Skin epidermis (tissue), 12 donors: Measurements from ENCODE around the gene ATP6V1A.
"Not testable (repeated sequence)": the region's sequence is repeated elsewhere in the genome, so short reads cannot be mapped to it uniquely, and the experiment has no call there.

Experiments
- H3K27ac ChIP-seq, 21 experiments: fragments of 200-600 bp; sonication (generic) in 11 of 21; one replicate each; pipeline ENCODE4 v1.5.0; 2020; ENCODE audit warnings: mild to moderate bottlenecking in 3 of 21, inconsistent platforms in 2 of 21, moderate library complexity in 2 of 21
- H3K4me3 ChIP-seq, 7 experiments: fragments of 200-600 bp; sonication (generic) in 2 of 7; one replicate each; pipeline ENCODE4 v1.5.0; 2020; ENCODE audit warnings: inconsistent platforms in 2 of 7, mild to moderate bottlenecking in 2 of 7, moderate library complexity in 1 of 7

Gene ATP6V1A

DNA sequence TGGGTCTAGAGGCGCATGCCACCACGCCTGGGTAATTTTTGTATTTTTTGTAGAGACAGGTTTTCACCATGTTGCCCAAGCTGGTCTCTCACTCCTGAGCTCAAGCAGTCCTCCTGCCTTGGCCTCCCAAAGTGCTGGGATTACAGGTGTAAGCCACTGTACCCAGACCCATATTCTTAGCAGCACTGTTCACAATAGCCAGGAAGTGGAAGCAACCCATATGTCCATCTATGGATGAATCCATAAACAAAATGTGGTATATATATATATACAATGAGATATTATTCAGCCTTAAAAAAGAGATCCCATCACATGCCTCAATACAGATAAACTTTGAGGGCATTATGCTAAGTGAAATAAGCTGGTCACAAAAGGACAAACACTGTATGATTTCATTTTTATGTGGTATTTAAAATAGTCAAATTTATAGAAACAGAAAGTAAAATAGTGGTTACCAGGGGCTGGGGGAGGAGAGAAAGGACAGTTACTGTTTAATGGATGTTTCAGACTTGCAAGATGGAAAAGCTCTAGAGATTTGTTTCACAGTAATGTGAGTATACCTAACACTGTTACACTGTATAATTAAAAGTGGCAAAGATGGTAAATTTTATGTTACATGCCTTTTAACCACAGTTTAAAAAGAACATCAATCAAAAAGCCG lies 56.1 kb downstream of the ATP6V1A start:
- Histone ChIP-seq H3K27ac (no peak overlapping the region), H3K4me3 (no peak overlapping the region)

DNA sequence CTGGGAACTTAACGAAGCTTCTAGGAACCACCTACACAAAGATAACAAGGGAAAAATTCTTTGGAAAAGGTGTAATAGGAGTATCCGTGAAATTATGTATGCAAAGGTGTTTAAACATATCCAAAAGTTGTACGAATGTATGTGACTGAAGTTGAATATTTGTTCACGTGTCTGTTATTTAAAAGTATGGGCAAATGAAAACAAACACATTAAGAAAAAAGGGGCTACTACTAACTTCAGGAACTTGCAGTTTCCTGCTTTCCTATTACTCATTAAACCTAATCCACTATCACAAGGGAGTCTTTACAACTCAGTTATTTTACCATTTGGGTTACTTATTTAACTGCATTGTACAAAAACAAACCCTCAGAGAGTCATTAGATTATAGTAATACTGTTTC lies 57.8 kb downstream of the ATP6V1A start:
- no peak overlapping the region for H3K27ac ChIP-seq

DNA sequence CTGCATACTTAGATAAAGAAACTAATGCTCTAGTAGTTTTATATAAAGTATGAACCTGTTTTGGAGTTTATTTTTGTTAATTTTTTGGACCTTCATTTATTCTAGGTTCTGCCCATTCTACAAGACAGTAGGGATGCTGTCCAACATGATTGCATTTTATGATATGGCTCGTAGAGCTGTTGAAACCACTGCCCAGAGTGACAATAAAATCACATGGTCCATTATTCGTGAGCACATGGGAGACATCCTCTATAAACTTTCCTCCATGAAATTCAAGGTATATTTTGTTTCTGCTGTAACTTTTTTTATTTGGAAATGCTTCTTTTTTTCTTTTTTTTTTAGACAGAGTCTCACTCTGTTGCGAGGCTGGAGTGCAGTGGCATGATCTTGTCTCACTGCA lies 58.4 kb downstream of the ATP6V1A start:
- no peak overlapping the region for H3K27ac ChIP-seq
- no peak overlapping the region for H3K4me3 ChIP-seq

More for the DNA sequence above, 57.8 kb downstream of the ATP6V1A start:
- H3K4me3 ChIP-seq, result no peak overlapping the region

DNA sequence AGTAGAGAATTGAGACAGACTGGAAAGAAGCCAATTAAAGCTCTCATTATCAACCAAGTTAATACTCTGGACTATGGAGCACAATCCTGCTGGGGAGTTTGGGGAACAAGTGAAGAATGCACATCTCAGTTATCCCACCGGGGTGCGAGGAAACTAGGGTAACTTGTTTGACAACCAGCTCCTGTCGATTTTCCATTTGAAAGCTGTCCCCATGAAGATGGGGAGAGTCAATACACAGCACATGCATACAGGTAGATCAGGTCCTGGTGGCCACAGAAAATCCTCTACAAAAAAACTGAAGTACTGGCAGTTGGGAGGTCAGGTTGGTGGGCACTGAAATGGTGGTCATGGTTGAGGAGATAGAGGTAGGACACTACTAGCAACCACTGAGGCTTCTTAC lies 66.0 kb downstream of the ATP6V1A start:
- Histone ChIP-seq H3K27ac (no peak overlapping the region), H3K4me3 (no peak overlapping the region)

DNA sequence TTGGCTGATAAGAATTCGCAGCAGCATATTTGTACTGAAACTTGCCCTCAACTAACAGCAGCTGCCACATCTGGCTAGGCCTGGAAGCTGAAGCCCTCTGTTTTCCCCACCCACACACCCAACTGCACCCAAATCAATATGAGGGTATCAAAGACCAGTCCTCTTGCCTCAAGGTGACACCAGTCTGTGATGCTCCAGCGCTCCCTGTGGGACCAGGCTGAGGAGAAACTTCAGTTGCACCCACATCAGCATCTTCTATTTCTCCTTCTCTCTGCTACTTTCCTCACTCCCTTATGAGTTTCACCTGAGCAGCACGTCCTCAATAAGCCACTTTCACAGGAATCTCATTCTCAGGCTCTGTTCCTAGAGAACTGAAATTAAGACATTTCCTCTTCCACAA lies 73.0 kb downstream of the ATP6V1A start:
- Histone ChIP-seq H3K4me3 (no peak overlapping the region), H3K27ac (no peak overlapping the region)

DNA sequence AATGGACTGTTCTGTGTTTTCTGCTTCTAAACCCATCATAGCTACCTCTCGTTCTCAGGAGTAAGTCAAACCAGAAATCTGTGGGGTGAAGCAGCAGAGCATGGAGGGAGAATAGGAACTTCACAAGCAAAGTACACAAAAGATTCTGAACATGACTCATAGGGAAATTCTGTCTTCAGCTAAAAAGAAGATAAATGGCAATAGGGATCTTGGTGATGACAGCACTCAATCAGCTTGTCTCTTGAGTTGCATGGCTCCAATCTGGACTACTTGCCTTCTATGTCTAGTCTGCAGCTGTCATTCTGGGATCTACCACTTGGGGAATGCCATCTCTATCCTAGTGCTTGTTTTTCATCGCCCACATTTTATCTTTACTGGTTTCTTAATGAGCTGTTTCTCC lies 78.3 kb downstream of the ATP6V1A start:
- H3K27ac ChIP-seq, result no peak overlapping the region

DNA sequence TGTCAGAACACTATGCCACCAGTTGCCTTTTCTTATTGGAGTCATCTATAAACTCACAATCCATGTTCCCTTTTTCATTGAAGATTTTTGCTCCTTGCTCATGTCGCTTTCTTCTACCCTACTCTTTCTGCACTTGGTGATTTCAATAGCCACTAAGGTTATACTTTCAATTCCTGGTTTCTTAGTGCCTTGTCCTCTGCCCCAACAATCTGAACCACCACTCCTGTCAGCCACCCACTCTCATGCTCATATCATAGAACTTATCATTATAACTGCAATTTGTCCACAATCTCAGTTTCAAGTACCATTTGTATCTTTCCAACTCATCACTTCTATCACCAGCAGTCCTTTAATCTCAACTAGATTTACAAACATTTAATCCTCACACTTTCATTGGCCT lies 81.8 kb downstream of the ATP6V1A start:
- H3K4me3 ChIP-seq, result no peak overlapping the region
- no peak overlapping the region for H3K27ac ChIP-seq

More for the DNA sequence above, 78.3 kb downstream of the ATP6V1A start:
- H3K4me3 ChIP-seq, result no peak overlapping the region

DNA sequence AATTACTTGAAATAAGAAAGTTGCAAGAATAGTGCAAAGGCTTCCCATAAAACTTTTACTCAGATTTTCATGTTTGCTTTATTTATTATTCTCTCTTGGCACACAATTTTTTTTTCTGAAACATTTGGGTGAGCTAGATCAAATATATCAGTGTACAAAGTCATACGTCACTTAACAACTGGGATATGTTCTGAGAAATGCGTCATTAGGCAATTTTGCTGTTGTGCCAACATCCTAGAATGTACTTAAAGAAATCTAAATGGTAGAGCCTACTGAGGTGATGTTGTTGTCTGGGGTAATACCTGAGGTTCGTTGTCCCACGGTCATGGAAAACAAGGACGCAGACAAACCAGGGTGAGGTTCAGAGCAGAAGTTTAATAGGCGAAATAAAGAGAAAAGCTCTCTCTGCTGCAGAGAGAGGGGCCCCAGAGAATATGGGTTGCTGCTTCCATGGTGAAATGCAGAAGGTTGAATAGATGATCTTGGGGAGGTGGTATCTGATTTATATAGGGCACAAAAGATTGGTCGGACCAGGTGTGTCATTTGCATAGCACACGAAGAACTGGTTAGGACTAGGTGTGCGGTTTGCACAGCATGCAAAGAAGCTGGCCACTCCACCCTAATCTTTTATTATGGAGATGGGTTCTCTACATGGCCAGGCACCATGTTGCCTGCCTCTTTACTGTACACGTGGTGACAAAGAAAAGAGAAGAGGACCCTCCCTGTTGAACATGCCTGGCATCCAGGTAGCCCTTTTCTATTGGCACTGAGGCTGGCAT lies 82.9 kb downstream of the ATP6V1A start:
- Histone ChIP-seq H3K4me3 (no peak overlapping the region), H3K27ac (peak overlapping the region in 8 of 21 experiments; percentile 18 to 72 (median 34))

DNA sequence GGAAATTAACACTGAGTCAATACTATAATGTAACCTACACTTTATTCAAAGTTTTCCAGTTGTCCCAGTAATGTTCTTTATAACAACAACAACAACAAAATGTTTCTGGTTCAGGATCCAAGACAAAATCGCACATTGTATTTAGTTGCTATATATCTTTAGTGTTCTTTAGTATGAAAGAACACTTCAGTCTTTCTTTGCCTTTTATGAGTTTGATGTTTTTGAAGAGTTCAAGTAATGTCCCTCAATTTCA lies 84.2 kb downstream of the ATP6V1A start:
- Histone ChIP-seq H3K4me3 (no peak overlapping the region), H3K27ac (peak overlapping the region in 5 of 21 experiments; percentile 10 to 72 (median 47))

DNA sequence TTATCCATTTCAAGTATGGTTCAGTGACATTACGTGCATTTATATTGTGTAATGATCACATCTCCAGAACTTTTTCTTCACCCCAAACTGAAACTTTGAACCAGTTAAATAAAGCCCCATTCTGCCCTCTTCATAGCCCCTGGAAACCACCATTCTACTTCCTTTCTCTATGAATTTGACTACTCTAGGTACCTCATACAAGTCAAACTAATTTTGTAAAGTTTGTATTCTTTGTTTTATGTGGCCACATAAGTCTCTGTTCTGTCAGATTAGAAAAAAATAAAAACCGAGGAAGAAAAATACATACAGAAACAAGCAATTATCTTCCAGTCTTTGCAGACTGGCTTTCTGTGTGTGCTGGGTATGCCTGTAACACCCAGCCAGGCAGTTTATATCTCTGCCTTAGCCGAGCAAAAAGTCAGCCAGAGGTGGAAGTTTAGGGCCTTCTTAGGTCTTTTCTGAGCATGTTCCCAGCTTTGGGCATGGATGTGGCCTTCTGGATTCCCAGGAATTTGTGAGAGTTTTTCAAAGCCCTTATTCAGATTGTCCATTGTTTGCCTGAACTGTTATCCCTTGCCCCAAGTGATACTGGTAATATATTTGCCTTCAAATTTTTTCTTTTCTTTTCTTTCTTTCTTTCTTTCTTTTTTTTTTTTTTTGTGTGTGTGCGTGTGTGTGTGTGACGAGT lies 85.8 kb downstream of the ATP6V1A start:
- no peak overlapping the region for H3K4me3 ChIP-seq
- H3K27ac ChIP-seq, result peak overlapping the region in 1 of 21 experiments; percentile 26

DNA sequence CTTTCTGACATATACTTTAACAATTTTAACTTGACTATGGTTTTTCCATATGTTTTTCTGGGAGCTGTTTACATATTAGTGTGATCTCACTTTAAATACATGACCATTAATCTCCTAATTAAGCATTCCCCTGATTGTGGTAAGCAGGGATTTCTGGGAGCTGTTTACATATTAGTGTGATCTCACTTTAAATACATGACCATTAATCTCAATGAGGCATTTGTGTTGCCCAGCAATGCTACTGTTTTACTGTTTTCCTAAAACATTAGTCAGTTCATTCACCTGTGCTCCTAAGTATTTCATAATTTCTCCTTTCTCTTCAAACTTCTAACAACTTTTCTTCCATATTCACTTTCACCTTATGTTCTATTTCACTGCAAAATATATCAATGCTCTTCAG lies 88.1 kb downstream of the ATP6V1A start:
- Histone ChIP-seq H3K4me3 (no peak overlapping the region), H3K27ac (no peak overlapping the region)

DNA sequence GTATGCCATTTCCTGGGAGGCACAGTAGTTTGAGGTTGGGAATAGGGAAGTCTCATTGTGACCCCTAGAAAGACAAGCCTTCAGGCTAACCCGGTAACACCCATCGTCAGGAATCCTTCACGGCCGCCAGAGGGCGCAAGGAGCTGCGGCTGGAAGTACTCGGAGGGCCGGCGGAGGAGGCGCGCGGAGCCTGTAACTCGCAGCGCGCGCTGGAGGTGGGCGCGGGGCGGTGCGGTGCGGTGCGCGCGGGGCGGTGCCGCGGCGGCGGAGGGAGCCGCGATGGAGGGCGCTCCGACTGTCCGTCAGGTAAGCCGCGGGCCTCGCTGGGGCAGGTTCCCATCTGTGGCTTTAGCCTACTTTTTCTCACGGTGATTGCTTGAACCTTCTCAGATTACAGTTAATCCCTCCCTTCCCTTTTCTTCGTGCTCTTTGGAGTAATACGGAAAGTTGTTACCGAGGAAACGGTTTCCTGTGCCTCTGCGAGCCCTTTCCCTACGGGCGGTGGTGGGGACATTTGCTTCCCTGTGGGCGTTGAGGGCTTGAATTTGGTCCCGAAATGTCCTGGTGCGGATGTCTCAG lies 91.9 kb downstream of the ATP6V1A start, which contains the start of gene GRAMD1C:
TSS of gene GRAMD1C (plus strand) at position 158 of the 579 bp plus-strand sequence. CDS start at position 280, 122 bp downstream.
- peak within 1 kb of the TSS in 13 of 21 experiments; percentile 47 to 73 (median 60) for H3K27ac ChIP-seq
- peak within 1 kb of the TSS; percentile 40 to 61 (median 44) for H3K4me3 ChIP-seq

DNA sequence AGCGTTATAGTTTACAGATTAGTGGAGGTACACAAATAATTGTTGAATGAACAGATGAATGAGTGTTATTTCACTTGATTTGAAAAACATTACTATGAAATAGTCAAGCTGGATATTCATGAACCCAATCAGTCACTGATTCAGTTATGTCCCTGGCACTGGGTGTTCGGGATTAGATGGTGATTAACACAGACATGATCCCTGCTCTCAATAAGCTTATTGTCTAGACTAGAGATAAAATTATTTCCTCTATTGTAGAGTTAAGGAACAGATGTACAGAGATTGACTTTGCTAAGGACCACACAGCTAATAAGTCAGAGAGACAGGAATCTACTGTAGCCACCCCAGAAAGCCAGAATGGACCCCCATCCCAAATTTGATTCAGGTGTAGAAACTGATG lies 92.7 kb downstream of the ATP6V1A start:
- H3K4me3 ChIP-seq, result peak overlapping the region in 5 of 7 experiments; percentile 40 to 61 (median 48)
- H3K27ac ChIP-seq, result peak overlapping the region in 4 of 21 experiments; percentile 53 to 73 (median 63)

DNA sequence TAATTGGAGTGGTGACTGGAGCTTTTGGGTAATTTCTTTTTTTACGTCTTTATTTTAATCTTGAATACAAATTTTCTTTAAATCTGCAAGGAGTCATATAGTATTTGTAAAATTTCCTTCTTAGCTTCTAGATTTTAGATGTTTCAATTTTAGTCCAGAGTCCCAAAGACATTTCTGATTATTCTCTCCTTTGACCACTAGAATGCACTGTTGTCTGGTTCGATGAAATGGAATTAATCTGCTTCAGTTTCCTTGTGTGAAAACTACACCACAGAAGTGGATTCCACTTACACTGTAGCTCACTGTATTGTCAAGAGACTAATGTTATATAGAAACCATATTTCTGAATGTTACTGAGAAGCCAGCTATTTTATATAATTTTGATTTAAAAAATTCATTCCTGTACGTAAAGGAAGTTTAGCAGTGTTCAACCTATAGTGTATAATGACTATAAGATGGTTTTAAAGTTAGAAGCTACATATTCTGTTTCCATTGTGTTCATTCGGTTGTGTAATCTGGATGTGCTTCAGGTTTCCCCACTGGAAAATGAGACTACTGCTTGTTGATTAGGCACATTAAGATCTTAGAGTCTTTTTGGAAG lies 97.9 kb downstream of the ATP6V1A start:
- Histone ChIP-seq H3K27ac (no peak overlapping the region), H3K4me3 (no peak overlapping the region)

DNA sequence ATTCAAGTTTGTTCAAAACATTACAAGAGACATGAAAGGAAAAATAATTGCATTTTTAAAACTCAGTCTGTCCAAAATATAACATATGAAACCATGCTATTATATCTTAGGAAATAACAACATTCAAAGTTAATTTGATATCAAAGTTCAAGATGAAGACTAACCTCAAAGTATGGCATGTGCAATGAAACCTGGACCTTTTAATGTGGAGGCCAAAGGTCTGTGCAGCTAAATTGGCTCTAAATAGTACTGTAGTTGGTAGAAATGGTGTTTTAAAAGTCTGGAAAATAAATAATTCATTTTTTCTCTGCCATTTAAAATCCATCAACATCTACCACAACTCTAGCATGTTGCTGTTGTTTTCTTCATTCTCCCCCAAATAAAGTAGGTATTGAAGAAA lies 100.4 kb downstream of the ATP6V1A start:
- no peak overlapping the region for H3K4me3 ChIP-seq
- peak overlapping the region in 6 of 21 experiments; percentile 3 to 69 (median 44) for H3K27ac ChIP-seq

DNA sequence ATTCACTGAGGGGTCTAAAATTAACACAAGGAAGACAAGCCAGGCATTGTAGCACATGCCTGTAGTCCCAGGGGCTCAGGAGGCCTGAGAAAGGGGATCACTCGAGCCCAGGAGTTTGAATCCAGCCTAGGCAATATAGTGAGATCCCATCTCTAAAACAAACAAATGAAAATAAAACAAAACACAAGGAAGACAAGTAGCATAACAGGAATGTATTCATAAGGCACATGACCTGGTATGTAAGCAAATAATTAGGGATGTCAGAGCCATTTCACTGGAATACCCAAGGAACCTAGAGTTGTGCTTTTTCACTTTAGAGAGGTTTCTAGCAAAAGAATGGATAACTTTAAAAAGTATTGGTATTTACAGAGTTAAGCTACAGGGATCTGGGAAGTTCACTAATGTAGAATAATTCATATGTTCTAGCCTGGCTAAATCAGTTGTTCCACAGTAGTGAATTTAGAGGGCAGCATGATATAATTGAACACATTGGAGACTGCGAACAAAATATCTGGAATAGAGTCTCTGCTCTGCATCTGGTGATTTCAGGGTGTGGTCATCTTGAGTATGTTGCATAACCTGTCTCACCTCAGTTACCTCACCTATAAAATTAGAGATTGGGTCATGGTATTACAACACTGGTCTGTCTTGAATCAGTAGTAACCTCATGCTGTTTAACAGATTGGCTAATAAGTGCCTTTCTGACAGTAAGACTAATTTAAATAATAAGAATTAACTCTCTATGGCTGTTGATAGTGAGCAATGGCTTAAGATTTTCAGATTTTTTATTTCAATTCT lies 101.0 kb downstream of the ATP6V1A start:
- Histone ChIP-seq H3K27ac (peak overlapping the region in 7 of 21 experiments; percentile 3 to 69 (median 44)), H3K4me3 (no peak overlapping the region)

DNA sequence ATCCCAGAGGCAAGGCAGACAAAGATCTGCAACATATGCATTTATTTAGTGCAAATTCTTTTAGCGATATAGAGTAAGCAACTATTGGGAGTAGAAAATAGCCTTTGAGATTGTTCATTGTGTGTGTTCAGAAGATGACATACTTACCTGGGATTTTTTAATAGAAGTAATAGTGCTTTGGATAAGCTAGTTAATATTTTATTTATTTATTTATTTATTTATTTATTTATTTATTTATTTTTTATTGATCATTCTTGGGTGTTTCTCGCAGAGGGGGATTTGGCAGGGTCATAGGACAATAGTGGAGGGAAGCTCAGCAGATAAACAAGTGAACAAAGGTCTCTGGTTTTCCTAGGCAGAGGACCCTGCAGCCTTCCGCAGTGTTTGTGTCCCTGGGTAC lies 102.2 kb downstream of the ATP6V1A start:
- H3K27ac ChIP-seq, H3K4me3 ChIP-seq: not testable (repeated sequence)

DNA sequence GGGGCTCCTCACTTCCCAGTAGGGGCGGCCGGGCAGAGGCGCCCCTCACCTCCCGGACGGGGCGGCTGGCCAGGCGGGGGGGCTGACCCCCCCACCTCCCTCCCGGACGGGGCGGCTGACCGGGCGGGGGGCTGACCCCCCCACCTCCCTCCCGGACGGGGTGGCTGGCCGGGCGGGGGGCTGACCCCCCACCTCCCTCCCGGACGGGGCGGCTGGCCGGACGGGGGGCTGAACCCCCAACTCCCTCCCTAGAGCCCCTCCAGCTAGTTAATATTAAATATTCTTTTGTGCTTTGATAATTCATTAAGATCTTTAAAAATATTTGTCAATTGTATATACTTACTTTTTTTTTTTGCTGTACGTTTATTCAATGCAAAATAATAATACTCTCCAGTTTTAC lies 103.0 kb downstream of the ATP6V1A start:
- H3K27ac ChIP-seq, H3K4me3 ChIP-seq: not testable (repeated sequence)

DNA sequence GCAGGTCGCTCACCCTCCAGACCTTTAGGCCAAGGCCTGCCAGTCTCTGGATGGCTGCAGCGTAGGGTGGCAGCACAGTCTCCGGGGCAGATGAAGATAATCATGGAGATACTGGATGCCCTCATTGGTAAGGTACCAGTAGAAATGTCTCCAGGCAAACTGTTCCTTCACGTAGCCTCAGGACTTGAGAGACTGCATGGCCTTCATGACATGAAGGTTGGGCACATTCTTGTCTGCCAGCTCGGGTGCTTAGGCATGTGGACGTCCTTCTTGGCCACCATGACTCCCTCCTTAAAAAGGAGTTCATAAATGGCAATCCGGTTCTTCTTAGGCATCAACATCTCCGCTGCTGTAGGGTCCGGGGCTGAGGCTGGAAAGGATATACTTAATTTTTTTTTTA lies 103.6 kb downstream of the ATP6V1A start:
- not testable (repeated sequence) for H3K27ac ChIP-seq, H3K4me3 ChIP-seq
